ENCODE data around the gene CRX. TPM values are rescaled to one million over a fixed set of nuclear protein-coding genes. Genes with fewer than 3 reads are reported as not detected.

CRX gene
- total and polyA plus RNA-seq, 2 donors (not counting 1 experiment from before 2014, with no cell fraction given), result not detected

DNA sequence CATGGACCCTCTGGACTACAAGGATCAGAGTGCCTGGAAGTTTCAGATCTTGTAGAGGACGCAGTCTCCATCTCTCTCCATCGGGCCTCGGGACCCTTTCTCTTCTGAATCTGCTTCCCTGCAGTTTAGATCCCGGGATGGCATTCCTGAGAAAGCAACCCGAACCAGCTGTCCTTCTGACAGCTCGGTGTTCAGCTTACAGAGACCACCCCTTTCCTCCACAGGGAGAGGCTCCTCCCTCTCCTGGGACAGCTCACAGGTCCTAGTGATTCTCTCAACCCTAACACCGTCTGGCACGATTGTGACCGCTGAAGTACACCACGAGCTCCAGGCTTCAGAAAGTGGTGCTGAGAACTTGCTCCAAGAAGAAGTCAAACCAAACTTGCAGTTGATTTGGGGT is 18.2 kb downstream of the CRX start:
- no peak overlapping the region for H3K4me2 ChIP-seq (ENCODE audit: extremely low read depth, insufficient read depth, low read length)
- H3K9me3 ChIP-seq (ENCODE audit: control insufficient read depth, insufficient read depth, low read depth, low read length), result no peaks in the 10 kb centered on the region
- H3K36me3 ChIP-seq (ENCODE audit: control insufficient read depth, insufficient read depth, low read length), result no peaks in the 10 kb centered on the region
- H3K79me2 ChIP-seq (ENCODE audit: control insufficient read depth, insufficient read depth, low read length), result no peaks in the 10 kb centered on the region
- H4K20me1 ChIP-seq (ENCODE audit: control insufficient read depth, extremely low read depth, insufficient read depth, low read length), result no peaks in the 10 kb centered on the region
- no peak for TF ChIP-seq EZH2 (IDR thresholded peaks at IDR 0.05; ENCODE audit: low read length, missing control alignments)
- TF ChIP-seq, protein P1, sequence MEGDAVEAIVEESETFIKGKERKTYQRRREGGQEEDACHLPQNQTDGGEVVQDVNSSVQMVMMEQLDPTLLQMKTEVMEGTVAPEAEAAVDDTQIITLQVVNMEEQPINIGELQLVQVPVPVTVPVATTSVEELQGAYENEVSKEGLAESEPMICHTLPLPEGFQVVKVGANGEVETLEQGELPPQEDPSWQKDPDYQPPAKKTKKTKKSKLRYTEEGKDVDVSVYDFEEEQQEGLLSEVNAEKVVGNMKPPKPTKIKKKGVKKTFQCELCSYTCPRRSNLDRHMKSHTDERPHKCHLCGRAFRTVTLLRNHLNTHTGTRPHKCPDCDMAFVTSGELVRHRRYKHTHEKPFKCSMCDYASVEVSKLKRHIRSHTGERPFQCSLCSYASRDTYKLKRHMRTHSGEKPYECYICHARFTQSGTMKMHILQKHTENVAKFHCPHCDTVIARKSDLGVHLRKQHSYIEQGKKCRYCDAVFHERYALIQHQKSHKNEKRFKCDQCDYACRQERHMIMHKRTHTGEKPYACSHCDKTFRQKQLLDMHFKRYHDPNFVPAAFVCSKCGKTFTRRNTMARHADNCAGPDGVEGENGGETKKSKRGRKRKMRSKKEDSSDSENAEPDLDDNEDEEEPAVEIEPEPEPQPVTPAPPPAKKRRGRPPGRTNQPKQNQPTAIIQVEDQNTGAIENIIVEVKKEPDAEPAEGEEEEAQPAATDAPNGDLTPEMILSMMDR (conservative IDR thresholded peaks at IDR 0.05 in 1 of 2, IDR thresholded peaks at IDR 0.05 in 1 of 2; ENCODE audit: low read depth in 1 of 2, low read length in 2 of 2), result no peak
- no peaks in the 10 kb centered on the region for H3K4me1 ChIP-seq (ENCODE audit: control insufficient read depth, extremely low read depth, insufficient read depth, low read length)
- H3K27me3 ChIP-seq (ENCODE audit: control insufficient read depth, insufficient read depth, low read length), result no peaks in the 10 kb centered on the region
- H2AFZ ChIP-seq (ENCODE audit: low read length), result no peak overlapping the region
- no peak overlapping the region for H3K4me3 ChIP-seq (replicated peaks in 1 of 4; ENCODE audit: control extremely low read depth in 1 of 4, insufficient read depth in 1 of 4, low read depth in 3 of 4, low read length in 4 of 4)
- no peak for DNase-seq (ENCODE audit: low read depth in 2 of 2)
- H3K9ac ChIP-seq (ENCODE audit: insufficient read depth, low read length), result no peak overlapping the region
- no peak overlapping the region for H3K27ac ChIP-seq (ENCODE audit: insufficient read depth, low read length)

DNA sequence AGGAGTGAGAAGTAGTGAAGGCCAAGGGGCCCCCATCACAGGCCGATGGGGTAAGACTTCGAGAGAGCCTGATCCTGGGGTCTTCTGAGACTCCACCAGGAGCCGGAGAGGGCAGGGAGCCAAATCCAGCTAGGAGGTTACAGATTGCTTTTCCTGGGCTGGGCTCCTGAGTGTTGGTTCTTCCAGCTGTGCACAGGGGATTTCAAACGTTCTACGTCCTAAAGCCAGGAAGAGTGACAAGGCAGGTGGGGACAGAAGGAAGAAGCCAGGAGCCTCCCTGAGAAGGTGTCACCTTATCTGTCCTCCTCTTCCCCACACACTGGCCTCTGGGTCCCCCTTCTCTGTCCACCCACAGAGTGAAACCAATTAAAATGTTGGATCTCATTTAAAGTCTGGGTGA is 21.2 kb downstream of the CRX start:
- no peak for DNase-seq (ENCODE audit: low read depth in 2 of 2)
- Histone ChIP-seq H3K4me2 (ENCODE audit: extremely low read depth, insufficient read depth, low read length) (no peak overlapping the region), H3K79me2 (ENCODE audit: control insufficient read depth, insufficient read depth, low read length) (no peaks in the 10 kb centered on the region), H4K20me1 (ENCODE audit: control insufficient read depth, extremely low read depth, insufficient read depth, low read length) (no peaks in the 10 kb centered on the region), H3K4me1 (ENCODE audit: control insufficient read depth, extremely low read depth, insufficient read depth, low read length) (no peaks in the 10 kb centered on the region), H3K27ac (ENCODE audit: insufficient read depth, low read length) (no peak overlapping the region), H3K9me3 (ENCODE audit: control insufficient read depth, insufficient read depth, low read depth, low read length) (no peaks in the 10 kb centered on the region), H2AFZ (ENCODE audit: low read length) (no peak overlapping the region), H3K36me3 (ENCODE audit: control insufficient read depth, insufficient read depth, low read length) (no peaks in the 10 kb centered on the region), H3K9ac (ENCODE audit: insufficient read depth, low read length) (no peak overlapping the region), H3K4me3 (replicated peaks in 1 of 4; ENCODE audit: control extremely low read depth in 1 of 4, insufficient read depth in 1 of 4, low read depth in 3 of 4, low read length in 4 of 4) (no peak overlapping the region), H3K27me3 (ENCODE audit: control insufficient read depth, insufficient read depth, low read length) (no peaks in the 10 kb centered on the region)
- TF ChIP-seq, protein P1 (conservative IDR thresholded peaks at IDR 0.05 in 1 of 2, IDR thresholded peaks at IDR 0.05 in 1 of 2; ENCODE audit: low read depth in 1 of 2, low read length in 2 of 2), result no peak
- TF ChIP-seq EZH2 (IDR thresholded peaks at IDR 0.05; ENCODE audit: low read length, missing control alignments), result no peak

DNA sequence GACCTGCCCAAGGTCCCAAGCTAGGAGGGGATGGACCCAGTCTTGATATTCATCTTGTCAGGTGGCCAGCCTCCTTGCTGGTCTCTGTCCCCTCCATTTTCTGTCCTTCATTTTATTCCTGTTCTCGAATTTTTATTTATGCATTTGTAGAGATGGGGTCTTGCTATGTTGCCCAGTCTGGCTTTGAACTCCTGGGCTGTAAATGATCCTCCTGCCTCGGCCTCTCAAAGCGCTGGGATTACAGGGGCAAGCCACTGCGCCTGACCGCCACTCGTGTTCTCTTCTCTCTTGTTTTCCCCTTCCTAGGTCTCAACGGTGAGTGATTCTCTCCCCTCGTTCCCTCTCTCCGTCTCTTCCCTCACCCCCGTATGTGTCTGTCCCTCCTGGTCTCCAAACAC is 26.7 kb downstream of the CRX start:
- H3K9me3 ChIP-seq (ENCODE audit: control insufficient read depth, insufficient read depth, low read depth, low read length), result no peaks in the 10 kb centered on the region
- no peak overlapping the region for H2AFZ ChIP-seq (ENCODE audit: low read length)
- no peak overlapping the region for H3K27ac ChIP-seq (ENCODE audit: insufficient read depth, low read length)
- no peaks in the 10 kb centered on the region for H3K36me3 ChIP-seq (ENCODE audit: control insufficient read depth, insufficient read depth, low read length)
- no peaks in the 10 kb centered on the region for H3K79me2 ChIP-seq (ENCODE audit: control insufficient read depth, insufficient read depth, low read length)
- no peaks in the 10 kb centered on the region for H4K20me1 ChIP-seq (ENCODE audit: control insufficient read depth, extremely low read depth, insufficient read depth, low read length)
- no peak overlapping the region for H3K4me2 ChIP-seq (ENCODE audit: extremely low read depth, insufficient read depth, low read length)
- H3K9ac ChIP-seq (ENCODE audit: insufficient read depth, low read length), result no peak overlapping the region
- no peak overlapping the region for H3K4me3 ChIP-seq (replicated peaks in 1 of 4; ENCODE audit: control extremely low read depth in 1 of 4, insufficient read depth in 1 of 4, low read depth in 3 of 4, low read length in 4 of 4)
- peaks cover 8% of the 10 kb centered on the region for H3K27me3 ChIP-seq (ENCODE audit: control insufficient read depth, insufficient read depth, low read length)
- TF ChIP-seq EZH2 (IDR thresholded peaks at IDR 0.05; ENCODE audit: low read length, missing control alignments), result no peak
- TF ChIP-seq, protein P1 (conservative IDR thresholded peaks at IDR 0.05 in 1 of 2, IDR thresholded peaks at IDR 0.05 in 1 of 2; ENCODE audit: low read depth in 1 of 2, low read length in 2 of 2), result no peak
- no peak for DNase-seq (ENCODE audit: low read depth in 2 of 2)
- no peaks in the 10 kb centered on the region for H3K4me1 ChIP-seq (ENCODE audit: control insufficient read depth, extremely low read depth, insufficient read depth, low read length)
